ENCODE measurements around the gene MFRP.
"Not testable (repeated sequence)": the region's sequence is repeated elsewhere in the genome, so short reads cannot be mapped to it uniquely, and the experiment has no call there.

Gene MFRP

DNA sequence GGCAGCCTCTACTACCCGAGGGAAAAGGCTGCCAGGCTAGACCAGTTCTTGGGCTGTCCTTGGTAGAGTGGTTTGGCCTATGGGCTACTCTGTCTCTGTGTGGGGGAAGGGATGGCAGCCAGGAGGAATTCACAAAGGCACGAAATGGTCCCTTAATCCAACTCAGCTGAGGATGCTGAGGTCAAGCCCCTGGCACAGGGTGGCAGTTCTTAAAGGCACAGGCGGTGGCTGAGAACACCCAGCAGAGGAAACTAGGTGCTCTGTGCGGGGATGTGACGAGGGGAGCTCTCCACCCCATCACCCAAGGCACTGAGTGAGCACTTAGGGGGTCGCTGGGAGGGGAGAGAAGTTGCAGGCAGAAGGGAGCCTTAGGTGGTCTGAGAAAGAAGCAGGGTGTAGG, at the start of gene MFRP:
TSS of gene MFRP (minus strand) at position 101 of the 400 bp plus-strand sequence. CDS start 192 bp downstream, outside the sequence.
- no peak for DNase-seq (ENCODE audit: low read depth)

DNA sequence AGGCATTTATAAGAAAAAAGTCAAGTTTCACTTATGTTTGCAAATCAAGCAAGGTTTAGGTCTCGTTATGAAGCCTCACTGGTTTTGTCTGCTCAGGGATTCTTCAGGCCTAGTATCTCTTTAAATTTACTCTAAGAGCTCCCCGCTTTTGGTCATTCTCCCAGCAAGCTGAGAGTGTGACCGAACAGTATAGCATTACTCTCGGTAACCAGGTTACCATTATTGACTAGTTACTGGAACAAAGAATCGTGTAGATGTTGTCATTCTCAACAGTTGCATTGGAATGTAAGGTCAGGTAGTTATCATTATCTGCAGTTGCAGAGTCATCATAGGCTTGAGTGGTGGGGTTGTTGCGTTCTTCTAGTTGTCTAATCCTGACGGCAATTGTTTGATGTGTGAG, 44.8 kb upstream of the MFRP start:
- DNase-seq (ENCODE audit: low read depth): no peak

DNA sequence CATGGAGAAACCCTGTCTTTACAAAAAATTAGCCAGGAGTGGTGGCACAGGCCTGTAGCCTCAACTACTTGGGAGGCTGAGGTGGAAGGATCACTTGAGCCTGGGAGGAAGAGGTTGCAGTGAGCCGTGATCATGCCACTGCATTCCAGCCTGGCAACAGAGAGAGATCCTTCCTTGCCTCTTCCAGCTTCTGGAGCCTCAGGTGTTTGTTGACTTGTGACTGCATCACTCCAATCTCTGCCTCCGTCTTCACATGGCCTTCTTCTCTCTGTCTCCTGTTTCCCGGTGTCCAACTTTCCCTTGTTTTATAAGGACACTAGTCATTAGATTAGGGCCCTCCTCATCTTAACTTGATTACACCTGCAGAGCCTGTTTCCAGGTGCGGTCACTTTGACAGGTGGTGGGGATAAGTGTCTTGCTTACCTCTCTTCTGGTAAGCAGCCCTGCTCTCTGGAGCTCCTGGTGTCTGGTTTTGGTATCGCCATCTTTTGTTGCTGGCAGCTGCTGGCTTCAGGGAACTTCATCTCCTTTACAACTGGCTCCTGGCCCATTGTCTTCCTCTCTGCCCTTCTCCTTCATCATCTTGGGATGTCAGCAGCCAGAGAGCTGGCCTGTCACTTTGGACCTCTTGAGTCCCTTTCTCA, 43.2 kb upstream of the MFRP start:
- no peak for DNase-seq (ENCODE audit: low read depth)

DNA sequence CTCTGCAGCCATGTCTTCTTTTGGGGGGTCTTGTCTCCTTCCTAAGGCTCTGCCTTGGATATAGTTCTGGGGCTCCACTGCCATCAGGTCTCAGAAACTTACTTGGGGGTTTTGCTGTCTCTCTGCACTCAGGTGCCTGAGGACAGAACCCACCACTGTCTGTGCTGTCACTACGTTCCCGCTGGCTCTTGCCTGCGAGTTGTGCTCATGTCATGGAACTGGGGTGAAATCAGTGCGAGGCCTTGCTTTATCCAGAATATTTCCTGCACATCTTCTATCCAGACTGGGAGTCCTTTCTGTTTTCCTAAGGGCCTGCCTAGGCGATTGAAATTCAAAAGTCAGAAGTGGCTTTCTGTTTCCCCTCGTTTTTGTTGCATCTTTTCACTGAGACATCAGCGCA, 41.6 kb upstream of the MFRP start:
- DNase-seq (ENCODE audit: low read depth): no peak

DNA sequence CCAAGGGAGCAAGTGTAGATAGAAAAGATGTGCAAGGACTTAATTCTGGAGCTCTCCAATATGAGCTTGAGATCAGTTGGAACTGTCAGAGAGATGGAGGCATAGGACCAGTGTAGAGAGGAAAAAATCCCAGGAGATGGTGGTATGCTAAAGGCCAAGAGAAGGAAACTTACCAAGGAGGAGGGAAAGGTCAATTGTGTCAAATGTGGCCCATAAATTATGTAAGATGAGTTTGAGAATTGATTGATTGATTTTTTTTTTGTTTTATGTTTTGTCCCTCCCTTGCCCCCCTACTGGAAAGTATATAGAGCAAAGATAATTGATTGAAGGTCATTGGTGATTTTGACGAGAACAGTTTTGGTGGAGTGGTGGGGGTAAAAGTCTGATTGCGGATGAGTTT, 37.8 kb upstream of the MFRP start:
- no peak for DNase-seq (ENCODE audit: low read depth)

DNA sequence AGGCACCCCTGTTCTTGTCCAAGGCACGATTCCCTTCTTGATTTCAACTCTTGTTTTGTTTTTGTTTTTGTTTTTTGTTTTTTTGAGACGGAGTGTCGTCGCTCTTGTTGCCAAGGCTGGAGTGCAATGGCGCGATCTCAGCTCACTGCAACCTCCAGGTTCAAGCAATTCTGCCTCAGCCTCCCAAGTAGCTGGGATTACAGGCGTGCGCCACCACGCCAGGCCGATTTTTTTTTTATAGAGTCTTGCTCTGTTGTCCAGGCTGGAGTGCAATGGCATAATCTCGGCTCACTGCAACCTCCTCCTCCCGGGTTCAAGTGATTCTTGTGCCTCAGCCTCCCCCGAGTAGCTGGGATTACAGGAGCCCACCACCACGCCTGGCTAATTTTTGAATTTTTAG, 36.0 kb upstream of the MFRP start:
- DNase-seq (ENCODE audit: low read depth): not testable (repeated sequence)

DNA sequence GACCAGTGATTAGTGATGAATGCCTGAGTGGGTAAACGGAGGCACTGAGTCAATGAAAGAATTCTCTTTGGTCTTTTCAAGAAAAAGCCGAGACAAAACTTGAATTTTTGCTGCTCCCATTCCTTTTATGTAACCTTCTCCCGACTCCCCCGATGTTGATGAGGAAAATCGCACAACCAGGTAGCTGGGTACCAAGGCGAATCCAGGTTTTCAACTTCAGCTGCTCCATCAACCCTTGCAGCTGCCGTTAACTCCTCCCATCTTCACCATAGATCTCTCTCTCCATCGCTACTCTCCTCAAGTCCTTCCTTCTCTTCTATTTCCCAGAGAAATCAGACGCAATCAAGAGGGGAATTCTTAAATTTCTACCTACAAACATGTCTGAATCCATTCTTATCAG, 35.6 kb upstream of the MFRP start:
- DNase-seq (ENCODE audit: low read depth): no peak

DNA sequence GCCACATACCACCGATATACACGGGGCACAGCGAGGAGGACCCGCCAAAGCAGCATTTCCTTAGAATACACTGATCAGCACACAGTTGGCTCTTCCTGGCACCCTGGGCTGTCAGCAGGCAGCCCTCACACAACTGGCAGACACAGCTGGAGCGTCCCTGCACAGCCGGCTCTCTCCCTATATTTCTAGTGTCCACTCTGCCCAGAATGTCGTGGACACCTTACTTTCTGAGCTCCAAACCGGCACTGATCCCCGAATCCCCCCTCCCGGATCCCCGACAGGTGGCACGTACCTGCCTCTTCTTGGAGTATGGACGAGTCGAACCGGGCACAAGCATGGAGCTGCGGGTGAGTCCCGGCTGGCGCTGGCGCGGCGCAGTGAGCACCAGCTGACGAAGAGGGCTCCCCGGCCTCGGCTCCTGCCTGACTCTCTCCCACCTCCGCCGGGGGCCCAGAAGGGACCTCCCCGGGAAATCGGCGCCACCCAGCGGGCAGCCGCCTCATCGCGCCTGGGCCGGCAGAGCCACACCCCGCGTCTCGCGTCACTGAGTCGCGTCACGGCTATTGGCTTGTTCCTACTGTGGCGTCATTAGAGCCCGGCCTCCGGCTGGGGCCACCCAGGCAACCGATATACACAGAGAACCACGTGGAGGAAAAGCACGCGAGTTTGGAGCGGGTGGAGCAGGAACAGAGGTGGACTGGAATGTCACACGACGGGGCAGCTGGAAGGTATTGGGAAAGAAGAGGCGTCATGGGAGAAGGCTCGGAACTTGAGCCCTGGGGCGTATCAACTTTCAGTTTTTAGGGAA, 34.9 kb upstream of the MFRP start, which contains the start of gene USP2:
TSS of gene USP2 (minus strand) at position 510 of the 808 bp plus-strand sequence. CDS start 8,210 bp downstream, outside the sequence.
- DNase-seq (ENCODE audit: low read depth): peak; percentile 91

DNA sequence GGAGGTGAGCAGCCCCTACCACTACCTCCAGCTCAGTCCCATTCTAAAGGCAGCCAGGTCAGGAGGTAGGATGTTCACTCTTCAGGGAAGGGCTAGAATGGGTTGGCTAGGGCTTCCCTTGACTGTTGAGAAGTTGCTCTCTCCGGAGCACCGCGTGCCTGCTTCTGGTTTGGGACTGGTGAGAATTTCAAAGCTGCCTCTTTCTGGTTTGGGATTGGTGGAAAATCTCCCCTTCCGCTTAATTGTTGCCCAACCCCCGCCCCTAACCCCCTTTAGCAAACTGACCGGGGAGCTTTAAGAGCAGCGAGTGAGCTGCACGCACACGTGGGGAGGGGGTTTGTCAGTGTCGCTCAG, 34.3 kb upstream of the MFRP start:
- no peak for DNase-seq (ENCODE audit: low read depth)

DNA sequence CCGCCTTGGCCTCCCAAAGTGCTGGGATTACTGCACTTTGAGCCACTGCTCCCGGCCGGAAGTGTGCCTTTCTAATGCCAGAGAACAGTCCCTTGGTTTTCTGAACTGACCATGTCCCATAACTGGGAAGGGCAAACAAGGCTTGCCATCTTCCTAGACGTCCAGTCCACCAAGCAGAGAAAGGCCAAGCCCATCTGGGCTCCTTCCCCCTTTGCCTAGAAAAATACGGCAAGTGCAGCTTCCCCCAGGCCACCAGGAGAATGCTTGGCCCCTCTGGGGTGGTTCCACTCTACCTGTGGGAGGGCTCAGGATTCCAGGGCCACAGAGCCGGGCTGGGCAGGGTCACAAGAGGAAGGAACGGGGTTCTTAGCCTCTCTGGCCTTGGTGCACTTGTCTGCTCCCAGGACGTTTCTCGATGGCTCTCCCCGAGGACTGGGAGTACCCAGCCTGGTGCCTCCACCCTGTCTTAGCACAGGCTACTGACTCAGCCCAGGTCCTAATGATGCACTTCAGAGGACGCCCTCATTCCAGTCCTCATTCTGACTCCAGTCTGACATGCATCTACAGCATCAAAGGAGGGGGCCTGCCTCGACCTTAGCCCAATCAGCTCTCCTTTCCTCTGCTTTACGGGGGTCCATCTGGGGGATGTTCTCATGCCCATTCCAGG, 33.8 kb upstream of the MFRP start:
- DNase-seq (ENCODE audit: low read depth): no peak

DNA sequence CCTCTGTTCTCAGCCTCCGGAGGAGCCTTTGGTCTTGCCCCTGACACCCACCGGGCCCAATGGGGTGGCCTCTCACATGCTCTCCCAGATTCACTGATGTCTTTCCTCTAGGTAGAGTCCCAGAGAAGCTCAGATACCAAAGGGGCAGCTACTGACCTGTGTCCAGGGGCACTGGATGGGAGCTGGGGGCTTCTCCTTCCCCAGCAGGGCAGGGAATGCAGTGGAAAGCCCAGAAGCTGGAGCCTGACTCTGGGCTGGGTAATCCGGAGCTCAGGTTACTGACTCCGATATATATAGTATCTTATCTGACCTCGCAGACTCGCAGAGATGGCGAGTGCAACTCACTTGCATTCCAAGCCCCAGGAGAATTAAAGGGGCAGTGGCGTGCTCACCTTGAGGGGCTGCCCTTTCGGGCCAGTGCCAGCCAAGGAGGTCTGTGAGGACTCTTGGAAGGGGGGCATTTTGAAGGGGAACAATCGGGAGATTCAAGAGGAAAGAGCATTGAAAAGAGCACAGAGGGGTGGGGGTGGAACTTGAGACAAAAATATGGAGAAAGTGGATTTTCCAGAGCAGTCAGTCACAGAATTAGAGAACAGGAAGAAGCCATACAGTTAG, 32.5 kb upstream of the MFRP start:
- DNase-seq (ENCODE audit: low read depth): no peak

DNA sequence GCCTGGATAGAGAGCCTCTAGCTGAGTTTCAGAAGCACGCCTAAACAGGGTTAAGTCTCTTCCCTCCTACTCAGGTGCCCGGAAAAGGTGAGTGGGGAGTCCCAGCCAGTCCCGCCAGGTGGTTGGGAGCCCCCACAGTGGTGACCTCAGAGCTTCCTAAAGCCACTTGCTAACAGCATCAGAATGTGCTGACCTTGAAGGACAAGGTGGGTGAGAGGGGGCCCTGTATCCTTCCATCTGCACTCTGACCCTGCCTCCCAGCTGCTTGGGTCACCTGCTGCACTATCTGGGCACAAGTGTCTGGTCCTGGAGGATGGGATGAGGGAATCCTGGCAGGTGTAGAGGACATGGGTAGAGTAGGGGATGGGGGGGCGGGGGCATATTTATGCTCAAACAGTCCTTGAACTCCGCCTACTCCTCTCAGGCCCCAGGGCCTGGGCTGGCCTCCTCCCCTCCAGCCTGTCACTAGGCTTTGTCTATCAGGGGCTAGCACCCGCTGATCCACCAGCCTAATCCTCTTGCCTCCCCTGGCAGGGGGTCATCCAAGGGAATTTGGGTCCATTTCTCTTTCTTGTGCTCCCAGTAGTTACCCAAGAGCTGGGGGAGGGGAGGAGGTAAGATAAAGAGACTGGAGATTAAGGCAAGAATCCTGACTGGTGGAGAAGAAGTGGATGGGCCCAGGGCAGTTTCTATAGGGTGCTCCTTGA, 31.6 kb upstream of the MFRP start:
- no peak for DNase-seq (ENCODE audit: low read depth)

DNA sequence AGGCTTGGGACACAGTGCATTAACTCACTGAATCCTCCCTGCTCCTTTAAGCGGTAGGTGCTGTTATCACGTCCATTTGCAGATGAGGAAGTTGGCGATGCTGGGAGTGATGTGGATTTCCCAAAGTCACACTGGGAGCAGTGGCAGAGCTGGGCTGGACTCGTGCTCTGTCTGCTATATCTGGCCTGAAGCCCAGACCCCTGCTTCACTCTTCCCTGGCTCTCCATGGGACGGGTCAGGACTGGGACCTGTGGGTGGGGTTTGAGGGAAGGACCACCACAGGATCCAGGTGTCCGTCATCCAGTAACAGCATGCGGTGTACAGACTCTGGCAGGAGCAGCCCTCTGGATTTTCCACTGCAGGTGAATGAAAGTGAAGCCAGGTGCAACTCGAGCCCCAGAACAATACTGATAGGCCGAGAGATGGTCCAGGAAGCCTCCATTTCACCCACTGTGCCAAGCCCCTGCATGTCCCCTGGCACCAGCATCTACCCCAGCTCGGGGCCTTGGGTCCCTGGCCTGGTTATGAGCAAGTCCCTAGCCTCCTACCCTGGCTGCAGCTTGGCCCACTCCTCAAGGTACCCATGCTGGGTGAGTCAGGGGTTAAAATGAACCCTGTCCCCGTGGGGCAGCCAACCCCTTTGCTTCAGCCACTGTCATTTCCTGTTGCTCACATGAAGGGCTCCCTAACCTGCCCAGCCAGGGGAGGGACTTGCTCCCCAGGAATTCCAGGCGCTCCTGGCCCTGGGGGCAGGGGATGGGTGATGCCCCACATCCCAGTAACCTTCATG, 30.8 kb upstream of the MFRP start:
- DNase-seq (ENCODE audit: low read depth): no peak

DNA sequence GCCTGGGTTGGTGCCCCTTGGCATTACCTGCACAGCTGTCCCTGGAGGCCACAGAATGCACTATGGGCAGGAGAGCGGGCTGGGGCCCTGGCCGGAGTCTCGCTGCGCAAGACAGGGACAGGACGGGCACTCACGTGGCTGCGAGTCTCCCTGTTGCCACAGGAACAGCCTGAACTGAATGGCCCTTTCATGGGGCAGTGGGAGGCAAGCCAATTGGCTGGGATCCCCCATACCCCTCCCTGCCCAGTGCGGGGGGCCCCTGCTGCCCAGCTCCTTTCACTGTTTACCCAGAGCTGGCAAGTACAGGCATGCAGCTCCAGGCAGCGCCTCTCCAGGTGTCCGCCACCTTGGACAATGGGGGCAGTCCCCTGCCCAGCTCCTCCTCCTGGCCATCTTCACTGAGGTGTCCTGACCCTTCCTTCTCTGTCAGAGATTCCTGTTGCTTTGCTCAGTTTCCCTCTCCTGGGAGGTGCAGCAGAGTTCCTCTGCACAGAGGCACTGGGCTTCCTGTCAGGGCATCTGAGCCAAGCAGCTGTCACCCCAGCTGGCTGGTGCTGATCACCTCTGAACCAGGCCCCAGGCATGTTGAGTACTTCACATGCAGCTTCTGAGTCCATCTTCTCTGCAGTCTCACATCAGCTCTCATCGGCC, 29.8 kb upstream of the MFRP start:
- no peak for DNase-seq (ENCODE audit: low read depth)

DNA sequence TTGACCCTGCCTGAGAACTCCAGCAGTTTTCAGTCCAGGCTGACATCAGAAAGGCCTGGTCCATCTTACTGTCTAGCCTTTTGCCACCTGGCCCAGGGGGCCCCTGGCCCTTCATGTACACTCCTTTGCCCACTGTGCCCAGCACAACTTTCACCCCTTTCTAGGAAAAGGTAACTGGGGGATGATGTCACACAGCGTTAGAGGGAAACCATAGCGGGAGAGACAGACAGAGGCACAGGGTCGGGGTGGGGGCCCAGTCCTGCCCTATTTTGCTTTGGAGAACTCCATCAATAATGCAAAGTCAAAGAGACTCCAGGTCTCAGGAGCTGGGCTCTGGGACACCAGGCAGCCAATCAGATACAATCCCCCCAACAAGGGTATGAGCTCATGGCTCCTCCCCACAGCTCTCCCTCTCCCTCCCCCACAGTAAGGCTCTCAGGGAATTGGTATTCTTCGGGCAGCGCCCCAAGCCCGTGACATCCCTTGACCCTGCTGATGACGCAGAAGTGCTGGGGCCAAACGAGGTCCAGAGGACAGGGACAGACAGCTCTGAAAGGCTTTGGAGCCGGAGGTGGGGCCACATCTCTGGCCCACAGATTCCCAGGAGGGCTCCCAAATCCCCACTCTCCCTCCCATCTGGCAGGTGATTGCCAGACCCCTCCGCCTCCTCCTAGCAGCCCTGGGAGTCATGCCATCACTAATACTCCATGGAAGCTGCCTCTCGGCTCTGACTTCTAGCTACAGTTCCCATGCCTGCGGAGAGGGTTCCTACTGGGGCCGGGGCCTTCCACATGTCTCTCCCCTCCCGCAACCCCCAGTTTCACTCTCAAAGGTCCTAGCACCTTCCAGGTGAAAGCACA, 29.1 kb upstream of the MFRP start:
- no peak for DNase-seq (ENCODE audit: low read depth)

DNA sequence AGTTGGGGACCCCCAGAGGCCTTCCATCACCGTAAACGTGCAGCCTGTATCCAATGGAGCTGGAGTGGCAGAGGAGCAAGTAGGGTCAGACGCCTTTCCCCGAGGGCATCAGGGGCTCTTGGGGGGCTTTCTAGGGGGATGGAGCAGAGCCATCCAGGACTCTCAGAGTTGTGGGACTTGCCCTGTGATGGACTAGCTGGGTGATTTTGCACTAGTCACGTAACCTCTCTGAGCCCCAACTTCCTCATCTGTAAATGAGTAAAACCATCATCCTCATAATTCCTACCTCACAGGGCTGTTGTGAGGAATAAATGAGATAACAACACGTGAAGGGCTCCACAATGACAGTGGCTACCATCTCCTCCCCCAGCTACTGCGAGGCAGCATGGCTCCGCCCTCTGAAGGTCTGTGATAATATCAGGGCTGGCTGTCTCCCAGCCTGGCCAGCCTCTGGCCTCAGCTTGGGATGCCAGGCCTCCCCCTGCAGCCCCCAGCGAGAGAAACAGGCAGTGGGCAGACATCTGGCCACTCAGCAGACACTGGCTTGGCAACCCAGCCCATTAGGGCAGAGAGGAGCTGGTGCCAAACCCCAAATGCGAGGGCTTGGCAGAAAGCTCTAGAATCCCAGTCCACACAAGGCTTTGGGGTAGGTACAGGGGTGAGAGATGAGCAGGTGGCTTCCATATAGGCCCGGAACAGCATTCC, 28.3 kb upstream of the MFRP start:
- DNase-seq (ENCODE audit: low read depth): no peak

DNA sequence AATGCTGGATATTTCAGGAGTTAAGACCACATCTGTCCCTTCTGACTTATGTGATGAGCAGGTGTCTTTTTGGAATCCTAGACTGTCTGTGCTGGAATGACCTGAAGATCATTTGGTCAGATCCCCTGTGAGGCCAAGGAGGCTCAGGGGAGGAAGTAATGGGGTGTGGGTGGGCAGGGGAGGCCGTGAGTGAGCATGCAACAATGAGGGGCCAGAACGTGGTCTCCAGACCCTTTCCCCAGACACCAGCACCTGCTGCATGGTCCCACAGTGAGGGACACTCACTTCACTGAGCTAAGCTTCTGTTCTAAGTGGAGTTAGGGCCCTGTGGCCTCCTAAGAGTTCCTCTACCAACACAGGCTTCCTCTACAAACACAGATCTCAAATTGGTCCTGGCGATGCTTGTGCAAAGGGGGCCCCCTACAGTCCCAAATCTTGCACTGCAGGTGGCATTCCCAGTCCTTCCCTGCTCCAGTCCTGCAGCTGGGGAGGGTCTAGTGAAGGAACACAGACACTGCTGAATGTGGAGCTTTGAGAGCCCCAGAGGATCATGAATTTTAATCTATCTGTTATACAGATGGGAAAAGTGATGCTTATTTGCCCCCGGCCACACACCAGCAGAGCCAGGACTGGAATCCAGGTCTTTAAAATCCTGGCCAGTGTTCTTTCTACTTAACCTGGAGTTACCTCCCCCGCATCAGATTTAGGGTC, 27.6 kb upstream of the MFRP start:
- no peak for DNase-seq (ENCODE audit: low read depth)
